Cardiac muscle cell (in vitro differentiated cells and primary cell): ENCODE data around the gene SULT2A1. TPM values are rescaled to one million over a fixed set of nuclear protein-coding genes. Genes with fewer than 3 reads are reported as not detected.

ENCODE experiments used
- DNase-seq, 2 donors: peaks; one replicate each; pipeline versions ENCODE4 v3.0.0 to v3.0.0-alpha.2; 2010 to 2017; ENCODE audit warnings: low read depth in 1 of 2, low spot score in 1 of 2
- H3K27ac ChIP-seq: fragments of 200-600 bp; sonication (generic); 2 replicates; pipeline ENCODE4 v1.5.1; 2016
- H3K27me3 ChIP-seq: fragments of 200-600 bp; sonication (generic); 2 replicates; pipeline ENCODE4 v1.6.0; 2016; ENCODE audit warnings: control low read depth
- H3K36me3 ChIP-seq: fragments of 200-600 bp; sonication (generic); 2 replicates; pipeline ENCODE4 v1.5.1; 2016; ENCODE audit warnings: control low read depth
- H3K4me1 ChIP-seq: fragments of 200-600 bp; sonication (generic); 2 replicates; pipeline ENCODE4 v1.8.1; 2017; ENCODE audit warnings: low read depth, mild to moderate bottlenecking, mixed run types
- H3K4me3 ChIP-seq: fragments of 200-600 bp; sonication (generic); 2 replicates; pipeline ENCODE4 v1.5.1; 2016; ENCODE audit warnings: mild to moderate bottlenecking
- H3K9me3 ChIP-seq: fragments of 200-600 bp; sonication (generic); 2 replicates; pipeline ENCODE4 v1.5.1; 2017; ENCODE audit warnings: low read depth, mild to moderate bottlenecking, control low read depth
- polyA plus RNA-seq: library from polyadenylated mRNA; unstranded; fragments of >200 nt; fragmentation: Nextera tagmentation; extraction: Ambion mirVana; gene quantifications from 2 replicates; pipeline ENCODE4 v1.2.1, GENCODE V29; 2016
- total RNA-seq: library from RNA; depleted of rRNA; stranded (reverse); fragments of >200 nt; gene quantifications from 2 replicates; pipeline ENCODE4 v1.2.3, GENCODE V29; 2016
- TF ChIP-seq, protein P1 (sequence below): IDR thresholded peaks from 2 replicates; pipeline ENCODE4 v1.5.1; 2012; ENCODE audit warnings: low read depth, mild to moderate bottlenecking, low read length

SULT2A1 gene
- total and polyA plus RNA-seq, 2 experiments from 2014 or later: 0.09 TPM; not detected in 1

DNA sequence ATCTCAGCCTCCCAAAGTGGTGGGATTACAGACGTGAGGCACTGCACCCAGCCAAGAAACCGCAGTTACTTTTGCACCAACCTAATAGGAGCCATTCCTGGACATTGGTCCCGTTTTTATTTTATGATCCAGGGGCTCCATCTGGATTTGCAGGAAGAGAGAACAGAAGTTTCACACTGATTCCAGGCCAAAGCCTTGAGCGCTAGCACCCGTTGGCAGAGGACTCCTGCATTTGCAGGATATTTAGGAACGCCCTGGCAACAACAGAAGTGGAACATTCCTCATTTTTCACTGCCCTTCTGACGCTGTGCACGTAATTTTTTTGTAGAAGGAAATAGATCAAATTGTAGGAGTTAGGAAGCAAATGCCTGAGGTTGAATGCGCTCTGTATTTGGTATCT, 11.7 kb upstream of the SULT2A1 start:
- Histone ChIP-seq H3K9me3 (no peaks in the 10 kb centered on the region), H3K27ac (no peak overlapping the region), H3K4me1 (no peaks in the 10 kb centered on the region), H3K27me3 (no peaks in the 10 kb centered on the region), H3K36me3 (no peaks in the 10 kb centered on the region), H3K4me3 (no peak overlapping the region)
- TF ChIP-seq, protein P1, sequence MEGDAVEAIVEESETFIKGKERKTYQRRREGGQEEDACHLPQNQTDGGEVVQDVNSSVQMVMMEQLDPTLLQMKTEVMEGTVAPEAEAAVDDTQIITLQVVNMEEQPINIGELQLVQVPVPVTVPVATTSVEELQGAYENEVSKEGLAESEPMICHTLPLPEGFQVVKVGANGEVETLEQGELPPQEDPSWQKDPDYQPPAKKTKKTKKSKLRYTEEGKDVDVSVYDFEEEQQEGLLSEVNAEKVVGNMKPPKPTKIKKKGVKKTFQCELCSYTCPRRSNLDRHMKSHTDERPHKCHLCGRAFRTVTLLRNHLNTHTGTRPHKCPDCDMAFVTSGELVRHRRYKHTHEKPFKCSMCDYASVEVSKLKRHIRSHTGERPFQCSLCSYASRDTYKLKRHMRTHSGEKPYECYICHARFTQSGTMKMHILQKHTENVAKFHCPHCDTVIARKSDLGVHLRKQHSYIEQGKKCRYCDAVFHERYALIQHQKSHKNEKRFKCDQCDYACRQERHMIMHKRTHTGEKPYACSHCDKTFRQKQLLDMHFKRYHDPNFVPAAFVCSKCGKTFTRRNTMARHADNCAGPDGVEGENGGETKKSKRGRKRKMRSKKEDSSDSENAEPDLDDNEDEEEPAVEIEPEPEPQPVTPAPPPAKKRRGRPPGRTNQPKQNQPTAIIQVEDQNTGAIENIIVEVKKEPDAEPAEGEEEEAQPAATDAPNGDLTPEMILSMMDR: no peak
- no peak for DNase-seq

DNA sequence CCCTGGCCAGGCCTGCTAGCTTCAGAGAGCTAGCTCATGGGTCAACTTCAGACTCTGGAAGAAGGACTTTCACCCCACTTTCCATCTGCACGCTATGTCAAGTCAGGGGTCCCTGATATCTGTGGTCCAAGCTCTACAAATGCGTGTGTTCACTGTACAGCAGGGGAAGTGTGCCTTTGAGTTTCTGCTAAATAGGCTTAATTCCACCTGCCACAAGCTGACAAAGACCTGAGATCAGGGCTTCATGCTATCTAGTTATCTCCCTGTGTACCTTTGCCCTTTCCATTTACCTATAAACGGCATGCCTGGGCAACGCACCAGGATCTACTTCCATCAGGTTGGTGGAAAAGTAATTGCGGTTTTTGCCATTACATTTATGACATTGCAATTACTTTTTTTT, 10.7 kb upstream of the SULT2A1 start:
- TF ChIP-seq, protein P1: no peak
- H3K27me3 ChIP-seq: no peaks in the 10 kb centered on the region
- H3K4me1 ChIP-seq: peaks cover under 1% of the 10 kb centered on the region
- no peak overlapping the region for H3K27ac ChIP-seq
- H3K4me3 ChIP-seq: no peak overlapping the region
- no peaks in the 10 kb centered on the region for H3K36me3 ChIP-seq
- no peak for DNase-seq
- no peaks in the 10 kb centered on the region for H3K9me3 ChIP-seq

DNA sequence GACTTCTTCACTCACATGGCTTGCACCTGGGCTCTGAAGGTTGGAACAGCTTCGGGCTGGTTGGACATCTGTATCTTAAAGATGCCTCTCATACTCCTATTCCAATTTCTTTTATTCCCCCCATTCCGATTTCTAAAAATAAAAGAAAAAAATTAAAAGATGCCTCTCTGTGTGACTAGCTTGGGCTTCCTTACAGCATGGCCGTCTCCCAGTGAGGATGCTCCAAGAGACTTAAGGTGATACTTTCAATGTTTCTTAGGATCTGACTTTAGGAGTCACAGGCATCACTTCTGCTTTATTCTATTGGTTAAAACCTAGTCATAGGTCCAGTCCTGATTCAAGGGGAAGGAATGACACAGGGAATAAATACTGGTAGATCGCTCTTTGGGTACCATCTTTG, 9.9 kb upstream of the SULT2A1 start:
- no peak overlapping the region for H3K4me3 ChIP-seq
- no peaks in the 10 kb centered on the region for H3K9me3 ChIP-seq
- no peak for DNase-seq
- H3K27me3 ChIP-seq: no peaks in the 10 kb centered on the region
- no peak overlapping the region for H3K27ac ChIP-seq
- H3K4me1 ChIP-seq: peaks cover 7% of the 10 kb centered on the region
- TF ChIP-seq, protein P1: no peak
- no peaks in the 10 kb centered on the region for H3K36me3 ChIP-seq

DNA sequence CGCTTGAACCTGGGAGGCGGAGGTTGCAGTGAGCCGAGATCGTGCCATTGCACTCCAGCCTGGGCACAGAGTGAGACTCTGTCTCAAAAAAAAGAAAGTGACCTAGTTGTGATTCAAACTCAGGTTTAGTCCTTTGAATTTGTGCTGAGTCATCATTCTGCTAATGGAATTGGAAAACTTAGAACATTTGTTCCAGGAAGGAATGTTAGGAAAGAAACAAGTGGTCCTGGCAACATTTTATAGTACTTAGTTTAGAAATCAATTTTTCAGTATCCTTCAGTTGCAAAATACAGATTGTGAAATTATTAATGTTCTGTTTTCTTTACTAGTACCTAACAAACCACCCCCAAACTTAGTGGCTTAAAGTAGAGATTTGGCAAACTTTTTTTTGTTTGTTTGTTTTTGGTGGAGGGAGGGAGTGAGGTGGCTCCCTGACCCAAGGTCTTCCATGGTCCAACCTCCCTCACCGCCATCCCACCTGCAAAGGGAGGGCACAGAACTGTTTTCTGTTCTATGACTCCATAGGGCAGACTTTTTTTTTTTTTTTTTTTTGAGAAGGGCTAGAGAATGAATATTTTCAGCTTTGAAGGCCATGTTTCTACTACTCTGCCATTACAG, 9.2 kb upstream of the SULT2A1 start:
- TF ChIP-seq, protein P1: no peak
- H3K9me3 ChIP-seq: no peaks in the 10 kb centered on the region
- H3K4me1 ChIP-seq: peaks cover 12% of the 10 kb centered on the region
- H3K36me3 ChIP-seq: no peaks in the 10 kb centered on the region
- H3K27me3 ChIP-seq: no peaks in the 10 kb centered on the region
- DNase-seq: peak in 1 of 2 donors; percentile 22
- H3K27ac ChIP-seq: no peak overlapping the region
- no peak overlapping the region for H3K4me3 ChIP-seq

DNA sequence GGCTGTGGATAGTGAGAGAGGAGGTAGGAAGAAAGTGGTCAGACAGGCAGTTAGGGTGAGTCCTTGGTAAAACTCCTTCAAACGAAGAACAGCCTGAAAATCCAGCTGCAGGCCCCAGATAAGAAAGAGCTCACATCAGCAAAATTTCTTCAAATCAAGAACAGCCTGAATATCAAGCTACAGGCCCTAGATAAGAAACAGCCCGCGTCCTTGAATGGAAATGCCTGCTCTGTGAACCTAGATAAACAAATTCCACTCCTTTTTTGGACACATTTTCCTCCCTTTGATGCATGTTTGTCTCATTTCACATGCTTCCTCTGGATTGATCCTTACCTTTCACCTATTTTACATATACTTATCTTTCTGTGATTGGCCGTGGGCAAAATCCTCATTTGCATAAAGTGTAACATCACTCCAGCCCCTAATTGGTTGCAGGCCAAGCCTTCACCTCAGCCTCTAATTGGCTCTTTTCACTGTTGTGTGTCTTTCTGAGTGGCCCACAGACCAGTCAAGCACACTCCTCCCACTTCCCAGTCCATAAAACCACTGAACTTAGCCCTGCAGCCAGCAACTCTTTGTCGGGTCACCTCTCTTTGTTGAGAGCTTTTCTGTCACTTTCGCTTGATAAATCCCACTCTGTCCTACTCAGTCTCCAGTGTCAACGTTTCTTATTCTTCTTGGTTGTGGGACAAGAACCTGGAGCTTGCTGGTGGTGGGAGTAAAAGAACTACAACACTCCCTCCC, 6.0 kb upstream of the SULT2A1 start:
- no peaks in the 10 kb centered on the region for H3K9me3 ChIP-seq
- H3K4me1 ChIP-seq: peaks cover 12% of the 10 kb centered on the region
- no peaks in the 10 kb centered on the region for H3K27me3 ChIP-seq
- peak; percentile 81 for DNase-seq
- TF ChIP-seq, protein P1: no peak
- peak overlapping the region; percentile 100 for H3K27ac ChIP-seq
- no peaks in the 10 kb centered on the region for H3K36me3 ChIP-seq
- no peak overlapping the region for H3K4me3 ChIP-seq
